NCI-H2196 (cell line): ENCODE data around the gene CDH16.
"Not testable (repeated sequence)": the region's sequence is repeated elsewhere in the genome, so short reads cannot be mapped to it uniquely, and the experiment has no call there.

Source experiments
- DNase-seq: peaks from one replicate; lab custom pipeline; 2025; ENCODE audit not compliant: unreplicated experiment; lab: John Stamatoyannopoulos, UW

Gene CDH16

GRCh38 chr16:66947302-66948065 lies 28.8 kb upstream of the CDH16 start:
- peak; percentile 60 for DNase-seq

GRCh38 chr16:66946974-66947301 lies 28.3 kb upstream of the CDH16 start:
- DNase-seq, result no peak

- DNase-seq, result no peak
These were observed 27.9 kb upstream of the CDH16 start for GRCh38 chr16:66946541-66946940.

GRCh38 chr16:66945939-66946338 lies 27.3 kb upstream of the CDH16 start:
- no peak for DNase-seq

GRCh38 chr16:66944971-66945370 lies 26.3 kb upstream of the CDH16 start:
- DNase-seq, result not testable (repeated sequence)

- DNase-seq, result no peak
These were observed 25.4 kb upstream of the CDH16 start for GRCh38 chr16:66944054-66944441.

- DNase-seq, result no peak
These were observed 24.9 kb upstream of the CDH16 start for GRCh38 chr16:66943426-66944053.

- no peak for DNase-seq
These were observed 24.3 kb upstream of the CDH16 start for GRCh38 chr16:66942981-66943380.

GRCh38 chr16:66940236-66940635 lies 21.6 kb upstream of the CDH16 start:
- DNase-seq, result no peak

GRCh38 chr16:66939366-66939765 lies 20.7 kb upstream of the CDH16 start:
- no peak for DNase-seq

- no peak for DNase-seq
These were observed 19.1 kb upstream of the CDH16 start for GRCh38 chr16:66937725-66938337.

GRCh38 chr16:66936889-66937554 lies 18.3 kb upstream of the CDH16 start:
- no peak for DNase-seq

- DNase-seq, result no peak
These were observed 17.8 kb upstream of the CDH16 start for GRCh38 chr16:66936462-66936861.

- DNase-seq, result no peak
These were observed 16.8 kb upstream of the CDH16 start, which contains the start of gene CES2 for GRCh38 chr16:66935314-66936011. CES2 (plus strand) TSS chr16:66935516; CDS start chr16:66935636, 120 bp downstream.

- DNase-seq, result not testable (repeated sequence)
These were observed 16.2 kb upstream of the CDH16 start for GRCh38 chr16:66934839-66935313.

GRCh38 chr16:66934138-66934838 lies 15.6 kb upstream of the CDH16 start, which contains the start of gene CIAO2B:
CIAO2B (minus strand) TSS chr16:66934402; CDS start chr16:66934364, 38 bp downstream.
- DNase-seq, result peak; percentile 67

- no peak for DNase-seq
These were observed 15.1 kb upstream of the CDH16 start for GRCh38 chr16:66933776-66934137.

GRCh38 chr16:66932076-66932475 lies 13.4 kb upstream of the CDH16 start:
- no peak for DNase-seq

- DNase-seq, result no peak
These were observed 13.0 kb upstream of the CDH16 start for GRCh38 chr16:66931665-66932064.

- DNase-seq, result peak; percentile 63
These were observed 11.5 kb upstream of the CDH16 start for GRCh38 chr16:66930189-66930588.
